Hepatic stellate cell (primary cell): ENCODE measurements around the gene KCTD15.
"Not testable (repeated sequence)": the region's sequence is repeated elsewhere in the genome, so short reads cannot be mapped to it uniquely, and the experiment has no call there.

Experiments
- DNase-seq: peaks from one replicate; pipeline ENCODE4 v3.0.0; 2011; ENCODE audit warnings: low spot score

KCTD15 gene

GRCh38 chr19:33814181-33815165 lies 17.8 kb downstream of the KCTD15 start:
- no peak for DNase-seq

DNA sequence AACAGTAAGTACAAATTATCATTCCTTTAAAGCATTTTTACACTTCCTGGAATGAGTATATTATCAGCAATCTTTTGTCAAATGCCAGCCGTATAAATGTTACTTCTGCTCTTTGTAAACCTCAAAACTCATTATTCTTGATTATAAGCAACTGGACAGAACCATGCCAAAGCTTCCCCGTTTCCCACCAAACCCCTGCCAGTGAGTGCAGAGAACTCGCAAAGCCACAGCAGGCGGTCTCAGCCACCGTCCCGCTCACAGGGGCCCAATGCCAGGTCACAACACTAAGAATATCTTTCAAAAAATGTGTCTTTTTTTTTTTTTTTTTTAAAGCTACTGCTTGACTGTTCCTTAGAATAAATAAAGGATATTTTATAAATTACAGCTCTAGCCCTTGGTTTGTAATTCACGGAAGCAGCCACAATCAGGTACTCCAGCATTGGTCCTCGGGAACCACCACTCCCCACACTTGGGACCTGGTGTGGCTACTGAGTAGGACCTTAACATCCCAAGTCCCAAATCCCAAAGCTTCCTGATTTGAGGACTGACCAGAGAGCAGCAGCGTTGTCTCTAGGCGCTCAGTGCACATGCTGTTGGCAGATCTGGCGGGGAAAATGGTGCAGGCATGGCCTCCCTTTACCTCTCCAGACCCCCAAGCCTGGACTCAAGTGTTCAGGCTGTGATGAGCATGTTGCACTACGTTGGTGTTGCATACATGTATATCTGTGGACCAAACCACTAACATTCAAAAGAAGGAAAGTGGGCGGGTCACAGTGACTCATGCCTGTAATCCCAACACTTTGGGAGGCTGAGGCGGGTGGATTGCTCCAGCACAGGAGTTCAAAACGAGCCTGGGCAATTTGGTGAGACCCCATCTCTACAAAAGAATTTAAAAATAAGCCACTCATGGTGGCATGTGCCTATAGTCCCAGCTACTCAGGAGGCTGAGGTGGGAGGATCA lies 19.0 kb downstream of the KCTD15 start:
- DNase-seq: no peak

DNA sequence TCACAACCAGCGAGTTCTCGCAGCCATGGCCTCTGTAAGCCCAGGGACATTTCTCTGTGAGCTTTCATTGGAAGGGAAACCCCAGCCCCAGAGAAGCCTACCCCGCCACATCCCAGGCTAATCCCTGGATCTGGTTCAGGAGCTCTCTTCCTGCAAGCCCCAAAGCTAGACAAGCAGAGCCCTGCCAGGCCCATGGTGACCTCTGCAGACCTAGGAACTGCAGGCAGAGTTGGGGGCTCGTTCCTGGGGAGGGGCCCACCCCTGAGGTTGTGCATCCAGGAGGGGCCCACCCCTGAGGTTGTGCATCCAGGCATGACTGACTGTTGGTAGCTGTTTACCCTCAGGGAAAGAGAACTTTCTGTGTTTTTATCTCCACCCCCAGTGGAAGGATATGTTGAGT lies 21.7 kb downstream of the KCTD15 start:
- DNase-seq: no peak

- DNase-seq: not testable (repeated sequence)
Observed at GRCh38 chr19:33819078-33819477, 22.4 kb downstream of the KCTD15 start.

GRCh38 chr19:33819506-33819879 lies 22.8 kb downstream of the KCTD15 start:
- DNase-seq: no peak

DNA sequence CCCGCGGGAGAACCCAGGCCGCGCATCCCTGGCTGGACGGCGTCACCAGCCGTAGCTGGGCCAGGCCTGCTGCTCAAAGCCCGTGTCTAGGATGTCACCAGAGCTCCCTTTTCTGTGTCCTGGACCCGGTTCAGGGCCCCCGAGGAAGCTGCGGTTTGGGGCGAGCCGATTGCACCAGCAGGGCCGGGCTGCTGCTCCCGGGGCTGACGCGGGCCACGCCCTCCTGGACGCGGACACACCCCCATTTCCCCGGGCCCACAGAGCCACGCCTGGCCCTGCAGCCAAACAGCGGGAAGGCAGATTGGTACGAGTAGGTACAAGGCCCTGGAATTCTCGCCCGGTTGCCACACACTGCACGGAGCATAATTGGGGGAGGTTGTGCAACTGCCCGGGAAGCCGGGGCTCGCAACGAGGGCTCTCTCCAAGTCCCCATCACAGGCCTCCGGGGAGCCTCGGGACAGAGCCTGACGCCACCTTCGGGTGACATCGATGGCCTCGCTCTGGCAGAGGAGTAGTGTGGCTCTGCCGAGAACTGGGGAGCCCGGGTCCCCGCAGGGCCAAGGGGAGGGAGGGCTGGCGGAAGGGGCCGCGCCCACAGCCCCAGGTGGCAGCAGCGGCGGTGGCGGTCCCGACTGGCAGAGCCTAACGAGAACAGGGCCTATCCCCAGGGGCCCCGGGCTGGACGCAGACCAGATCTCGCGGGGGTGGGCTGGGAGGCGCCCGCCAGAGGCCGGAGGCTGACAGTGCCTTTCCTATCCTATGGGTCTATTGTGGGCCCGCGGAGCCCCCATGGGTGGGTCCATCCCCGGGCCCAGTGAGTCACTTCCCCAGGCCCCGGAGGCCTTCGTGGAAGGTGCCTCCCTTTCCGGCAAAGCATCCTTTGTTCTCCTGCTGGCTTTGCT lies 23.5 kb downstream of the KCTD15 start:
- peak; percentile 82 for DNase-seq

DNA sequence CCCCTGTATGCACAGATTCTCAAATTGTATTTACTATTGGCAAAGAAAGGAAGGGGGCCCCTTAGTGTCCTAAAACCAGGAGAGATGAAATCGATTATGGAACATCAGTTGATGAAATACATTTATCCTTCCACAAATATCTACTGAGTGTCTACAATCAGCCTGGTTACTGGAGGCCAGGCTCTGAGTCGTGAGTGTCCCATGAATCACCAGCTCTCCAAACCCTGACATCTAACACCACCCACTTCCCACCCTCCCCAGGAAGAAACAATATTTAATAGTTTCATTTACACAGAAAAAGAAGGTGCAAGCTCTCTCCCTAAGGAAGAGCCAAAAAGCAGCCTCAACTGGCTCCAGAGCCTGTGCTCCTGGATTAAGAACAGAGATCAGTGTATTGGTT lies 25.2 kb downstream of the KCTD15 start:
- no peak for DNase-seq

DNA sequence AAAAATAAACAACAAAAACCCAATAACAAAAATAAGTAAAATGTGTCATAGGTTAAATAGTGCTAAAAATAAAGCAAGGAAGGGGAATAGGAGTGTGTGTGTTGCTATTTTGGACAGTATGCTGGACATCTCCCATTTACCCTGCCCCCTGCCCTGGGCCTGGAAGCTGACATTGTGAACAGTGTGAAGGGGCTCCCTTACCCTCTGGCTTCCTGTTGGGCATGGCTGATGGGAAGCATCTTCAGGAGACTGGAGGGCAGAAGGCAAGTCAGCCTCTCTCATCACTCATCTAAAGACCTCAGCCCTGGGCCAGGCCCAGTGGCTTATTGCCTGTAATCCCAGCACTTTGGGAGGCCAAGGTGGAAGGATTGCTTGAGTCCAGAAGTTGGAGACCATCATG lies 26.7 kb downstream of the KCTD15 start:
- DNase-seq: no peak

- DNase-seq: no peak
Observed at GRCh38 chr19:33825556-33825955, 28.9 kb downstream of the KCTD15 start.

DNA sequence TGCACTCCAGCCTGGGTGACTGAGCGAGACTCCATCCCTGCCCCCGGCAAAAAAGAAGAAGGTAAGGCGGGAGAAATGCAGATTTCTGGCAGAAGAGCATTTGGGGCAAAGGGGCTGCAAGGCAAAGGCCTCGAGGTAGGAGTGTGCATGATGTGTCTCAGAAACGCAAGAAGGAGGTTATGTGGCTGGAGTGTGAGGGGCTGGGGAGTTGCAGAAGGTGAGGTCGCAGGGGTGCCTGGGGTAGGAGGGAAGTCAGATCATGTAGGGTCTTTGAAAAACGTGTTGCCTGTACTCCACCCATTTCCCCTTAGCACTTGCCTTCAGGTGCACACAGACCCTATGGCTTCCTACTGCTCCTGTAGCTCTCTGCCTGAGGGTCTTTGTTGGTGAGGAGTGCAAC lies 29.9 kb downstream of the KCTD15 start:
- no peak for DNase-seq

- DNase-seq: no peak
Observed at GRCh38 chr19:33828266-33829075, 31.8 kb downstream of the KCTD15 start.

GRCh38 chr19:33830264-33830663 lies 33.6 kb downstream of the KCTD15 start:
- no peak for DNase-seq

- DNase-seq: no peak
Observed at GRCh38 chr19:33831825-33832224, 35.2 kb downstream of the KCTD15 start.

- DNase-seq: no peak
Observed at GRCh38 chr19:33832633-33833032, 36.0 kb downstream of the KCTD15 start.

- DNase-seq: no peak
Observed at GRCh38 chr19:33840382-33840781, 43.7 kb downstream of the KCTD15 start.

DNA sequence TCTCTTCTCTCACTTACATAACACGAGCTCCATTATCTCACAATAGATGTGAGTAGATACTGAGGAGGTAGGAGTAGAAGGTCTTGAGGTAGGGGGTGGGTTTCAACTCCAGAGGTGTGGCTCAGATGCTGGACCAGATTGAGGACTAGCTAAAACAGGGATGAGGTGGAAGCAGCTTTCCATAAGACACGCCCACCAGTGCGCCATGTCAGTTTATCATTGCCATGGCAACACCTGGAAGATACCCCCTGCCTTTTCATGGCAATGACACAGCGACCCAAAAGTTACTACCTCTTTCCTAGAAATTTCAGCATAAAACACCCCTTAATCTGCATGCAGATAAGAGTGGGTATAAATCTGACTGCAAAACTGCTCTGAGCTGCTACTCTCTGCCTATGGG lies 44.1 kb downstream of the KCTD15 start:
- no peak for DNase-seq

DNA sequence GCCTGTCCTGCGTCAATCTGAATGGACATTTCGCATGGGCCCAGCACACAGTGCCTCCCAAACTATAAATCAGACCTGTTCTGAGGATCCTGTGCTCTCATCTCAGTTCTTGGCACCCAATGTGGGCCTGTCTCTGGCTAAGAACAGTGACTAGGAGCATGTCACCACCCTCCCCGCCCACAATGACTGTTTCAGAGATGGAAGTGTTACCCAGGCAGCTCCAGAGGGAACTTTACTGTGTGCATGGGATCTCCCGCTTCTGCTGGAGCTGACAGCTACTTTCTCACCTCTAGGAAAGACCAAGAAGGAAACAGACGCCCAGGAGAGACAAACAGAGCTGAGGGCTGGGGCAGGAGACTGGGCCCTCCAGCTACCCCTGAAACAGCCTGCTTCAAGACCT lies 45.0 kb downstream of the KCTD15 start:
- no peak for DNase-seq

DNA sequence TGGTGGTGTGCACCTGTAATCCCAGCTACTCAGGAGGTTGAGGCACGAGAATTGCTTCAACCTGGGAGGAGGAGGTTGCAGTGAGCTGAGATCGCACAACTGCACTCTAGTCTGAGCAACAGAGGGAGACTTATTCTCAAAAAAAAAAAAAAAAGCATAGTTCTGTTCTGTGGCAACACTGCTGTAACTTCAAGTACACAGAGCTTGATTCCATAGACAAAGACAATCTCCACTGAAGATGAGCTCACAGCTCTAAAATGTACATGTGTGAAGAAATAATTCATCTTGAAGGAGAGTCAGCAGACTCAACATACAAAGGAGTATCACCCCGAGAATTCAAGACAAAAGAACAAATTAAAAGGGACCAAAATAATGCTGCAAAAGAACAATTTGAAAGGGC lies 47.8 kb downstream of the KCTD15 start:
- DNase-seq: no peak

- DNase-seq: no peak
Observed at GRCh38 chr19:33845498-33845897, 48.8 kb downstream of the KCTD15 start.

GRCh38 chr19:33849551-33850147 lies 53.0 kb downstream of the KCTD15 start:
- no peak for DNase-seq
